DND-41 (cell line): ENCODE measurements around the gene CTNNA3.

Source experiments
- CTCF ChIP-seq: IDR thresholded peaks from 2 replicates; pipeline ENCODE4 v1.5.1; 2012; ENCODE audit warnings: borderline replicate concordance, low read length, moderate library complexity, mild to moderate bottlenecking; ENCODE audit not compliant: poor library complexity, severe bottlenecking; ENCODE audit errors: extremely low read depth
- EZH2 ChIP-seq: IDR thresholded peaks from 3 replicates; pipeline ENCODE4 v1.6.1; 2012; ENCODE audit warnings: borderline replicate concordance, low read depth, mild to moderate bottlenecking, moderate library complexity, low read length, inconsistent platforms; ENCODE audit not compliant: severe bottlenecking

- TF ChIP-seq CTCF = no peak
- no peak for TF ChIP-seq EZH2
Observed at GRCh38 chr10:67607472-67607871, 88.5 kb downstream of the CTNNA3 start.
